ENCODE measurements around the gene PLS1.
"Not testable (repeated sequence)": the region's sequence is repeated elsewhere in the genome, so short reads cannot be mapped to it uniquely, and the experiment has no call there.

DNA sequence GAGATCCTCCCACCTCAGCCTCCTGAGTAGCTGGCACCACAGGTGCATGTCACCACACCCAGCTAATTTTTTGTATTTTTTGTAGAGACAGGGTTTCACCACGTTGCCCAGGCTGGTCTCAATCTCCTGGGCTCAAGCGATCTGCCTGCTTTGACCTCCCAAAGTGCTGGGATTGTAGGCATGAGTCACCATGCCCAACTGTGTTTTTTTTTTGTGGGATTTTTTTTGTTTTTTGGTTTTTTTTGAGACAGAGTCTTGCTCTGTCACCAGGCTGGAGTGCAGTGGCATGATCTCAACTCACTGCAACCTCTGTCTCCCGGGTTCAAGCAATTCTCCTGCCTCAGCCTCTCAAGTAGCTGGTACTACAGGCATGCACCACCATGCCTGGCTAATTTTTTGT is 26.8 kb upstream of the PLS1 start:
- not testable (repeated sequence) for TF ChIP-seq POLR2AphosphoS5 (IDR thresholded peaks at IDR 0.05; ENCODE audit: low read depth, low read length); RFX5 (IDR thresholded peaks at IDR 0.05; ENCODE audit: low read length); TAF1 (IDR thresholded peaks at IDR 0.05; ENCODE audit: borderline replicate concordance, low read depth, low read length); EP300 (IDR thresholded peaks at IDR 0.05; ENCODE audit: borderline replicate concordance in 1 of 2, low read depth in 1 of 2, low read length in 1 of 2)

All from SK-N-SH (cell line).